ENCODE results near the gene NCOA5.

DNA sequence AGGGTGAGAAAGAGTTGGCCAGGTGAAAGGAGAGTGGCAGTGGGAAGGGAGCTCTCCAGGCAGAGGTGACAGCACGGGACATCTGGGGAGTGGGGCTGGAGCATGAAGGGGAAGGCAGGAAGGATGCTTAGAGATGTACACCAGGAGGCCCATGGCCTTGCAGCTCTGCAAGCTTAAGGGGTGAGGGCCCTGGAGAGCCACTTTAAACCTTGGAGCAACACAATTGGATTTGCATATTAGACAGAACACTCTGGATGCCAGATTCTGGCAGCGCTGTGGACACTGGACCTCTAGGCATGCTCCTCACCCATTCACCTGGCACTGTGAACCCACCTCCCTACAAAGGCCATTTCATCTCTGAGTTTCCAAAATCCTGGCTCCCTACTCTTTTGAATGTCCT, 24.7 kb upstream of the NCOA5 start:
- TF ChIP-seq, protein P1, sequence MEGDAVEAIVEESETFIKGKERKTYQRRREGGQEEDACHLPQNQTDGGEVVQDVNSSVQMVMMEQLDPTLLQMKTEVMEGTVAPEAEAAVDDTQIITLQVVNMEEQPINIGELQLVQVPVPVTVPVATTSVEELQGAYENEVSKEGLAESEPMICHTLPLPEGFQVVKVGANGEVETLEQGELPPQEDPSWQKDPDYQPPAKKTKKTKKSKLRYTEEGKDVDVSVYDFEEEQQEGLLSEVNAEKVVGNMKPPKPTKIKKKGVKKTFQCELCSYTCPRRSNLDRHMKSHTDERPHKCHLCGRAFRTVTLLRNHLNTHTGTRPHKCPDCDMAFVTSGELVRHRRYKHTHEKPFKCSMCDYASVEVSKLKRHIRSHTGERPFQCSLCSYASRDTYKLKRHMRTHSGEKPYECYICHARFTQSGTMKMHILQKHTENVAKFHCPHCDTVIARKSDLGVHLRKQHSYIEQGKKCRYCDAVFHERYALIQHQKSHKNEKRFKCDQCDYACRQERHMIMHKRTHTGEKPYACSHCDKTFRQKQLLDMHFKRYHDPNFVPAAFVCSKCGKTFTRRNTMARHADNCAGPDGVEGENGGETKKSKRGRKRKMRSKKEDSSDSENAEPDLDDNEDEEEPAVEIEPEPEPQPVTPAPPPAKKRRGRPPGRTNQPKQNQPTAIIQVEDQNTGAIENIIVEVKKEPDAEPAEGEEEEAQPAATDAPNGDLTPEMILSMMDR (IDR thresholded peaks at IDR 0.05 in 2 of 3, conservative IDR thresholded peaks at IDR 0.05 in 1 of 3; ENCODE audit: control insufficient read depth in 2 of 3, extremely low read depth in 1 of 3, insufficient read depth in 1 of 3, low read depth in 3 of 3, low read length in 3 of 3) = no peak
- TF ChIP-seq CBX5 (IDR thresholded peaks at IDR 0.05; ENCODE audit: low read depth) (no peak), TARDBP (IDR thresholded peaks at IDR 0.05; ENCODE audit: borderline replicate concordance) (no peak), GABPA (IDR thresholded peaks at IDR 0.05; ENCODE audit: low read depth) (no peak), EP300 (IDR thresholded peaks at IDR 0.05; ENCODE audit: borderline replicate concordance in 1 of 2, control insufficient read depth in 1 of 2, low read depth in 2 of 2, low read length in 2 of 2) (no peak), CREM (IDR thresholded peaks at IDR 0.05; ENCODE audit: low read depth) (no peak), BHLHE40 (IDR thresholded peaks at IDR 0.05; ENCODE audit: borderline replicate concordance in 1 of 2, low read depth in 2 of 2, low read length in 1 of 2) (no peak), TAF1 (IDR thresholded peaks at IDR 0.05; ENCODE audit: borderline replicate concordance, low read depth, low read length) (no peak), POLR2AphosphoS5 (IDR thresholded peaks at IDR 0.05; ENCODE audit: low read length) (no peak), ASH2L (IDR thresholded peaks at IDR 0.05; ENCODE audit: borderline replicate concordance, low read depth) (no peak), RAD21 (IDR thresholded peaks at IDR 0.05; ENCODE audit: insufficient read depth, low read depth, low read length) (no peak)
- TF ChIP-seq, protein P2, sequence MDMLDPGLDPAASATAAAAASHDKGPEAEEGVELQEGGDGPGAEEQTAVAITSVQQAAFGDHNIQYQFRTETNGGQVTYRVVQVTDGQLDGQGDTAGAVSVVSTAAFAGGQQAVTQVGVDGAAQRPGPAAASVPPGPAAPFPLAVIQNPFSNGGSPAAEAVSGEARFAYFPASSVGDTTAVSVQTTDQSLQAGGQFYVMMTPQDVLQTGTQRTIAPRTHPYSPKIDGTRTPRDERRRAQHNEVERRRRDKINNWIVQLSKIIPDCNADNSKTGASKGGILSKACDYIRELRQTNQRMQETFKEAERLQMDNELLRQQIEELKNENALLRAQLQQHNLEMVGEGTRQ (IDR thresholded peaks at IDR 0.05; ENCODE audit: borderline replicate concordance, low read depth, low read length) = no peak

Data from GM12878 (cell line).